ENCODE data around the gene ATXN7L1.

ATXN7L1 gene

GRCh38 chr7:105778956-105779355 is 97.4 kb downstream of the ATXN7L1 start:
- DNase-seq (ENCODE audit: low spot score), result no peak

- DNase-seq (ENCODE audit: low spot score), result no peak
Observed at GRCh38 chr7:105776986-105777910, 99.2 kb downstream of the ATXN7L1 start.

DNA sequence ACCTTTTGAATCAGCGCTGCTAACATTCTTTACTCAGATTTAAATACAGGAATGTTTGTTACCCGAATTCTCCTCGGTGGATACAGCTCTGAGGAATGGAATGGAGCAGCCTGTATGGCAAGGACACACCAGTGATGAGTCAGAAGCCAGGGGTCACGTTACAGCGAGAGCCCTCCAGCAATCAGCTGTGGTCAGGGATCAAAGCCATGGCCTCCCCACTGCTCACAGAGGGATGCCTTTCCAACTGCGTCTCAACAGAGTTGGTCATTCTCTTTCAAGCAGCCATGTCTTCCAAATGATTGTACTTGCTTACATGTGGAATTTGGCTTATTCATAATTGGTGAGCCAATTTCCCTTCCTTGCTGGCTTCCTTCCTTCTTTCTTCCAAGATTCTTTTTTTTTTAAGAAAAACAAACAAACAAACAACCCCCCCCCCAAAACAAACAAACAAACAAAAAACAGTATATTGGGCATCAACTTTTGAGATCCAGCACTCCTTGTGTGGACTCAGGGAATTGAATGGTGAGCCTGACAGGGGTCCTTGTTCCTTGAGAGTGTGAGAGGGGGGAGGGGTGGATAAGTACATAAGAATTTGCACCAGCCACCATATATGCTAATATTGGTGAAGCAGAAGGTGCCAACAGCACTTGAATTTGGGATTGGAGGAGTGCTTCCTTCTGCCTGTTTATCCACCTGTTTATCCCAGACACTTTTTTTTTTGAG is 100.2 kb downstream of the ATXN7L1 start:
- DNase-seq (ENCODE audit: low spot score), result no peak

DNA sequence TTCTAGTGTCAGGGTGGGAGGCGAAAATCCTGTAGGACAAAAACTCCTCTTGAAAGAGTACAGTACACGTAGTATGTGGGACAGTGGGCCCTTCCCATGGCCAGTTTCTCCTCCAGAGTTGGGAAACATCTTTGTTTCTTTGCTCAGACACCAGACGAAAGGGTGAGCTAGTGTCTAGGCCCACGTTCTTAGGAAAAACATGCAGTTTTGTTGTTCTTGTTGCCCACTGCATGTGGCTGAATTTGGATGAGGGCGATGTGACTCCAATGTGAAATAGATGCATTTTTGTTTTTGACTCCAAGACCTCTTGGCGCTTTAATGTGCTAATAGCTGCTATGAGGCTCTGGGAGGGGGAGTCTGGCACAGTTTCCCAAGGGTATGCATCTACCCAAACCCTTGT is 100.8 kb downstream of the ATXN7L1 start:
- DNase-seq (ENCODE audit: low spot score), result no peak

- DNase-seq (ENCODE audit: low spot score), result no peak
Observed at GRCh38 chr7:105773030-105773460, 103.4 kb downstream of the ATXN7L1 start.

DNA sequence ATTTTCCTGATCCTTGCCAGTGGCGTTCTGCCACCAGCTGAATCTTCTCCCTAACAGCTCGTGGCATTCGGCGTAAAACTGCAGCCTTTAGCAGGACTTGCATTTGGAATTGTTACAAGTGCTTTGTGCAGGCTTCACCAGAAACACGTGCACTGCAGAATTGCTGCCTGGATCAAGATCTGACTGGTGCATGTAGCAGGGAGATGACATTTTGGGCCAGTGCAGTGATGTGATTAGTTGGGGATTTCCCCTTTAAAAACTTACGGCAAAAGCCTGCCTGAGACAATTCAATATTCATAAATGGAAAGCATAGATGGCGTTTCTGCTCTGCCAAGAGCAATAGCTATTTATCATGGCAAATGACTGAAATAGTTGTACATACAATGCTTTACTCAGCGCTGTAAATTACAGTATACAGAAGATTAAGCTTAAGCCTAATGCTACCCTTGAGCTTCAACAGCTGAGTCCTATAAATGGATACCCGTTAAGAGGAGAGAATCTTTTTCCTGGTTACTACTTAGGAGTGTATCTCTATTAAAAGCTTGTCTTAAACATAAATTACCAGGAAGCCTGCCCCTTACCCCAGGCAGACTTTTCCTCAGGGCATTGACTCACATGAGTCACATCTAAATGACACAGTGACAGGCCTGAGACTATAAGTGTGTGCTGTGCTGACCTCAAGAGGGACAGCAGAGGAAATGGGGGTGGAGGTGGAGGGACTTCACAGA is 106.3 kb downstream of the ATXN7L1 start:
- no peak for DNase-seq (ENCODE audit: low spot score)

DNA sequence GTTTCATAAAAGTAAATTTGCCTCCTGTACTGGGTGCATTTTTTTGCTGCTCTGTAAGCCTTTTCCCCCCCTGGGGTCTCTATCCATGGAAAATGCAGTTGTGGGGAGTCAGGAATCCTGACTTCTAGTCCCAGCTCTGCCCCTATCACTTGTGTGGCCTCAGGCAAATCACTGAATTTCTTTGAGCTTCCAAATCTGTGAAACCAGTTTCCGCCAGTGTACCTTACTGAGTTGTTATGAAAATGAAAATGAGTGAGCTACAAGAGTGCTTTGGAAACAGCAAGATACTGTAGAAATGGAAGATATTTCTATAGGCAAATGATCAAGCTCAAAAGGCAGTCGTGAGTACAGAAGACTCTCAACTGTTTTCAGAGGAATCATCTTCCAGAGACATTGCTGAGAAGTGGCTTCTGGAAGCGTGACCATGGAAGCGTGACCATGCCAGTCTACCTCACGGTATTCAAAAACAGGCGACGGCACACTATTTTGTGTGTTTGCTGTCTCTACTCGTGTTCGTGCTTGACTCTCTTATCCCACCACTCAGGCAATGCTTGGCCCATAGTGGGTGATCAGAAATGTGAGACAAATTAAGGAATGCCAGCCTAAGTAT is 107.4 kb downstream of the ATXN7L1 start:
- DNase-seq (ENCODE audit: low spot score), result no peak

DNA sequence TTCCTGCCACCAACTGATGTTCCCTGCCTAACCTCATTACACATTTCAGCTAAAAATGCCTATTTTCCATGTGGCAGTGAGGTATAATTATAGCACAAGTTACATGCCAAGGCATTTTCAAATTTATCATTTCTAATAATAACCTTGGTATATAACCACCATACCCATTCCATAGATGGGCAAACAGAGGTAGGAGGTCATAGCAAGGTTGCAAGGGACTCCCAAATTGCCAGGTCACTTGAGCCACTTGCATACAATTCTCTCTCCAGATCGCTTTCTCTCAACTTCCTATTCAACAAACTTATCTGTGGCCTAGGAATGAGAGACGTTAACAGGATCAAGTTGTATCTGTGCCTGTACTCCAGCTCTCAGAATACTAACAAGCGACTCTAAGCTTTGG is 108.3 kb downstream of the ATXN7L1 start:
- DNase-seq (ENCODE audit: low spot score), result no peak

DNA sequence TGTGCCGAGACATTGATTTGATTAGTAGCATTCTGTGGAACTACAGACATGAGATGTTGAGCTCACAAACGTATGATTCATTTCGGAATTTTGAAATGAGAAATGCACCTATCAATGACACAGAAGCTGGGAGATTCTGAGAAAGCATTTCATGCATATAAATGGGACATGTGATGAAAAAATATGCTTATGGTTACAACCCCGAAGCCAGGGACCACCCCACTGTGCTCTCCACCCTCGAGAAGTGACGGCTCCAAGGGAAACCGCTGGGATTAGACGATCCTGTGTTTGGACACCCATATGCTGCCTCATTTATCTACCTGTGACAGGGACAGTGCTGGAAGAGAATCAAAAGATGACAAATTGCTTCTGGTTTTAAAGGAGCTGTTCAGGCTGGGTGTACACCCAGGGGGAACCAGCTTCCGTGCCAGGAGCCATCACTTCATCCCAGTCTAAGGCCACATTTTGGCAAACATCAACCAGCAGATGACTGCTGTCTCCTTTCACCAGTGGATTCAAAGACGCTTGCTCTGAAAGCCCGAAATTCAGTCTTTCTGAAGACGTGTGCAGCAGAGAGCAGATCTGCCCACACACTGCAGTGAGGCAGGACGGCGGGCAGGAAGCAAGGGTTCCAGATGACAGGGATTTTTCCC is 109.9 kb downstream of the ATXN7L1 start:
- DNase-seq (ENCODE audit: low spot score), result no peak

- DNase-seq (ENCODE audit: low spot score), result no peak
Observed at GRCh38 chr7:105765846-105766245, 110.6 kb downstream of the ATXN7L1 start.

DNA sequence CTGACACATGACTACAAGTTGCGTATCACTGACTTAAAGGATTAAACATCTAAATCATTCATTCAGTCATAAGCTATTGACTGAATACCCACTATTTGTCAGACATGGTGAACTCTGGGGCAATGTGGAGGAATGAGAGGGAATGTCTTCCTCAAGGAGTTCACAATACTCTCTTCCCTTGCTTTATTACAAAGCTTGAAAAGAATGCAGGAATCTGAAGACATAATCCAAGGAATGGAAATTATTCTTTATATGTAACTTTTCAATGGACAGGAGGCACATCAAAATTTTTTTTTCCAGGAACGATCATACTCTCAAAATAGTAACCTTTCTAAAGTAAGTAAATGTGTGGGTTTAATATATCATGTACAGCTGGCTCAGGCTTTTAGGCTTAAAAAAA is 111.9 kb downstream of the ATXN7L1 start:
- DNase-seq (ENCODE audit: low spot score), result no peak

- DNase-seq (ENCODE audit: low spot score), result no peak
Observed at GRCh38 chr7:105760551-105761447, 115.6 kb downstream of the ATXN7L1 start.

DNA sequence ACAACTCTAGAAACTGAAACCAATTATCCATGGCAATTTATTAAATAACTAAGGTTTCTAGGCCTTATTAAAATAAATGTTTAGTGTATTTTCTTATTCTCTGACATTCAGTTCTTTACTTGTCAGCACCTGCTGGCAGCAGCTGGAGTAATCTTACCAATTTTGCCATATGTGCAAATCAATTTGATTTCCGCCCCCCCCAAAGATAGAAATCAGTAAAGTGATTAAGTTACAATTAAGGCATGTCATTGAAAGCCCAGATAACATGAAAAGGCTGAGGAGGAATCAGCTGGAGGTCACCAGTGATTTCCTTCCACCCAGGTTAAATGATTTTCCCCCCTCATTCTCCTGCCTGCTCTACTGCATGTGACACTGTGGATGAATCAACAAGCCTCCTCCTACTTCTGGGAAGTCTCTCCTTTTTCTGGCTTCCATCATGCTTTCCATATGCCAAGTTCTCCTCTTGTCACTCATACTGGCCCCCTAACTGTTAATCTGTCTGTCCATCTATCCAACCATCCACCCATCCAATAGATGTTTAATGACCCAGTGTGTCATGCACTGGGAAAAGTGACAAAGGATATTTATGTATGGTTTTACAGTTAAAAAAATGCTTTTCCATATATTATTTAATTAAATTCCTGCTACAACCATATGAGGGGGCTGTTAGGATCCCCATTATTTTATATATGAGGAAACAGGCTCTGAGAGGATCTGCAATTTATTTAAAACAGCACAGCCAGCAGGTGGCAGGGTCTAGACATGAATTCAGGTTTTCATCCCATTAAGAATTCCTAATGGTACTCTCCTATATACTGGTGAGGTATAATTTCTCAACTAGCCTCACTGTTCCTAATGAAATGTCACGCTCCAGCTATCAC is 116.5 kb downstream of the ATXN7L1 start:
- DNase-seq (ENCODE audit: low spot score), result no peak

- DNase-seq (ENCODE audit: low spot score), result no peak
Observed at GRCh38 chr7:105756367-105756766, 120.0 kb downstream of the ATXN7L1 start.

DNA sequence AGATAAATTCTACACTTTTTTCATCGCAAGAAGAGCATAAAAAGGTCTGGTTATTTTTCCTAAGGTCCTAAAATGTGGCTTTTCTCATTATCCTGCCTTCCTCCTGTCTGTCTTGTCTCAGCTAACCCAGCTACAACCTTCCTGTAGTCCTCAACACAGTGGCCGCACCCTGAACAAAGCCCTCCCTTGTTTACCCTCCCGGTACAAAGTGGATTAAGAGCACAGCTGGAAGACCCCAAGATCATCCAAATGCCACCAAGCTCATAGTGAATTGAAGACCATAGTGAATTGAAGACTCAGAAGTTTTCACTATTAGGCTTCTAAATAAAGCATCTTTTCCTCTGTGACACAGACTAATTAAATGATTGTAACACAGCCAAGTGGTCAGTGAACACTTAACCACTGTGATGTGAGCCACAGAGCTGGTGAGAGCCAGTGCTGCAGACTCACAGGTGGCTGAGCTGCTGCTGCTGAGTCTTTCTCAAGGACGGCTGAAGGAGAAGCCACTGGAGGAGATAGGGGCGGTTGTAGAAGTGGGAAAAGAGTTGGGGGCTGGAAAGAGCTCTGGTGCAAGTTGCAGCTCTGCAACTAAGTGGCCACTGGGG is 123.6 kb downstream of the ATXN7L1 start:
- no peak for DNase-seq (ENCODE audit: low spot score)

DNA sequence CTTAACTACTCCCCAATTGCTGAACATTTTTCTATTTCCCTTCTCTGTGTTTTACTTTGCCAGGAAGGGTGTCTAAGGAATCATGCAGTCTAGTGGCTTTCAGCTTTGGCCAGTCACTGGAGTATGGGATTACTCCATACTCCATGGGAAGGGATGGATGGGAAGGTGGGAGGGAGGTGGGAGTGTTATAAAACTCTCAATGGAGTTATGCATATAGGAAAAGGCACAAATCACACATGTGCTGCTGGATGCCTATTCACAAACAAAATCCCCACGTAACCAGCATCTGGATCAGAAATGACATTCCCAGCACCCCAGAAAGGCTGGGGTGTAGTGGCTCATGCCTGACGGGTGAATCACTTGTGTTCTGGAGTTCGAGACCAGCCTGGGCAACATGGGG is 125.3 kb downstream of the ATXN7L1 start:
- DNase-seq (ENCODE audit: low spot score), result no peak

DNA sequence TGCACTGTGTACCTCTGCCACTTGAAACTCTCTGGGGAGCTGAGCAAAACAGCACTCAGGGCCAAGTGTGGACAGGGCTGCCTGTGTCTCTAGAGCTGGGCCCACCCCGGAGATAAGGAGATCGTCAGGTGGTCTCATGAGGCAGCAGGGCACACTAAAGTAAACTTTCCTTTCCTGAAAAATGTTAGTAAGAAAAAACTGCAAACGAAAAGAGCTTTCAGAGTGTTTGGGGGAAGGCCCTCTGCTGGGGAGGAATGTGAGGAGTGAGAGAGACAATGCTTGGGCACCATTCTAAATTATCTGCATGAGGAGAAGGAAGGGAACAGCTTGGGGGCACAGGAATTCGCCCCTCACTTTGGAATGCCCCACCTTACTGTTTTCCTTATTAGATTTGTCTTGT is 127.7 kb downstream of the ATXN7L1 start:
- no peak for DNase-seq (ENCODE audit: low spot score)

- DNase-seq (ENCODE audit: low spot score), result no peak
Observed at GRCh38 chr7:105745681-105746330, 130.6 kb downstream of the ATXN7L1 start.

GRCh38 chr7:105744258-105744657 is 132.1 kb downstream of the ATXN7L1 start:
- DNase-seq (ENCODE audit: low spot score), result no peak

Measured in left forelimb (tissue), 1 donor.